SK-N-SH treated with all-trans-retinoic acid at 6 μM for 48 hours (cell line): ENCODE data around the gene C3orf85.

Source experiments
- ARNTL ChIP-seq: fragments of 450-650 bp; formaldehyde crosslinking; IDR thresholded peaks from 2 replicates; pipeline ENCODE4 v1.5.0; 2020; ENCODE audit warnings: low read depth, mild to moderate bottlenecking, moderate library complexity, borderline replicate concordance
- CREB5 ChIP-seq: fragments of 250-450 bp; sonication (Bioruptor Pico); IDR thresholded peaks from 2 replicates; pipeline ENCODE4 v1.5.1; 2020; ENCODE audit warnings: low read depth, mild to moderate bottlenecking, moderate library complexity
- GLIS3 ChIP-seq: fragments of 250-450 bp; sonication (Bioruptor Pico); IDR thresholded peaks from 2 replicates; pipeline ENCODE4 v1.5.0; 2020; ENCODE audit warnings: mild to moderate bottlenecking, moderate library complexity
- OSR1 ChIP-seq: fragments of 250-450 bp; sonication (Bioruptor Pico); IDR thresholded peaks from 2 replicates; pipeline ENCODE4 v1.8.0; 2022; ENCODE audit warnings: moderate library complexity, mild to moderate bottlenecking, inconsistent platforms
- PATZ1 ChIP-seq: fragments of 250-450 bp; sonication (Bioruptor Pico); IDR thresholded peaks from 2 replicates; pipeline ENCODE4 v1.8.0; 2020; ENCODE audit warnings: mild to moderate bottlenecking, moderate library complexity, borderline replicate concordance
- RARB ChIP-seq: fragments of 250-450 bp; sonication (Bioruptor Pico); IDR thresholded peaks from 2 replicates; pipeline ENCODE4 v1.8.0; 2021; ENCODE audit warnings: mild to moderate bottlenecking, moderate library complexity
- ZFP3 ChIP-seq: fragments of 250-450 bp; sonication (Bioruptor Pico); IDR thresholded peaks from 2 replicates; pipeline ENCODE4 v1.5.0; 2020; ENCODE audit warnings: mild to moderate bottlenecking, moderate library complexity
- ZFP30 ChIP-seq: fragments of 450-650 bp; formaldehyde crosslinking; IDR thresholded peaks from 2 replicates; pipeline ENCODE4 v1.5.0; 2022; ENCODE audit warnings: mild to moderate bottlenecking, moderate library complexity
- ZNF70 ChIP-seq: fragments of 450-650 bp; formaldehyde crosslinking; IDR thresholded peaks from 2 replicates; pipeline ENCODE4 v1.5.0; 2020; ENCODE audit warnings: mild to moderate bottlenecking, moderate library complexity

GRCh38 chr3:109154979-109155378 is 18.5 kb downstream of the C3orf85 start:
- no peak for TF ChIP-seq GLIS3 (CRISPR knock-in tag)
- TF ChIP-seq RARB (CRISPR knock-in tag): no peak
- no peak for TF ChIP-seq PATZ1 (CRISPR knock-in tag)
- TF ChIP-seq ZFP30 (CRISPR knock-in tag): no peak
- no peak for TF ChIP-seq ZFP3 (CRISPR knock-in tag)
- no peak for TF ChIP-seq CREB5 (CRISPR knock-in tag)
- TF ChIP-seq ZNF70 (CRISPR knock-in tag): no peak
- TF ChIP-seq ARNTL: no peak
- TF ChIP-seq OSR1 (CRISPR knock-in tag): no peak
